ENCODE data around the gene ALDH4A1. TPM values are rescaled to one million over a fixed set of nuclear protein-coding genes. Genes with fewer than 3 reads are reported as not detected.

The ALDH4A1 gene
- total RNA-seq, 3 donors from 2014 or later (not counting 1 experiment from before 2014, with no cell fraction given) = 3.4 to 4.1 (median 3.7) TPM

- ATAC-seq = peak in 1 of 3 donors; percentile 6
- peak overlapping the region; percentile 30 for H3K4me3 ChIP-seq (ENCODE audit: low read length)
- H3K36me3 ChIP-seq (ENCODE audit: control insufficient read depth, insufficient read depth, low read length) = no peaks in the 10 kb centered on the region
- Mint-ChIP-seq H3K27ac (peak overlapping the region; percentile 99 to 100), H3K27me3 (ENCODE audit: low read depth in 2 of 2) (no peaks in the 10 kb centered on the region), H3K9me3 (no peaks in the 10 kb centered on the region), H3K4me1 (peaks cover 90 to 92% of the 10 kb centered on the region in 2 donors), H3K36me3 (no peaks in the 10 kb centered on the region), H3K4me3 (peak overlapping the region; percentile 90)
- DNase-seq = peak in 1 of 2 donors; percentile 65
- intact Hi-C loops (cut with micrococcal nuclease) = no loop called here
- TF ChIP-seq, protein P1, sequence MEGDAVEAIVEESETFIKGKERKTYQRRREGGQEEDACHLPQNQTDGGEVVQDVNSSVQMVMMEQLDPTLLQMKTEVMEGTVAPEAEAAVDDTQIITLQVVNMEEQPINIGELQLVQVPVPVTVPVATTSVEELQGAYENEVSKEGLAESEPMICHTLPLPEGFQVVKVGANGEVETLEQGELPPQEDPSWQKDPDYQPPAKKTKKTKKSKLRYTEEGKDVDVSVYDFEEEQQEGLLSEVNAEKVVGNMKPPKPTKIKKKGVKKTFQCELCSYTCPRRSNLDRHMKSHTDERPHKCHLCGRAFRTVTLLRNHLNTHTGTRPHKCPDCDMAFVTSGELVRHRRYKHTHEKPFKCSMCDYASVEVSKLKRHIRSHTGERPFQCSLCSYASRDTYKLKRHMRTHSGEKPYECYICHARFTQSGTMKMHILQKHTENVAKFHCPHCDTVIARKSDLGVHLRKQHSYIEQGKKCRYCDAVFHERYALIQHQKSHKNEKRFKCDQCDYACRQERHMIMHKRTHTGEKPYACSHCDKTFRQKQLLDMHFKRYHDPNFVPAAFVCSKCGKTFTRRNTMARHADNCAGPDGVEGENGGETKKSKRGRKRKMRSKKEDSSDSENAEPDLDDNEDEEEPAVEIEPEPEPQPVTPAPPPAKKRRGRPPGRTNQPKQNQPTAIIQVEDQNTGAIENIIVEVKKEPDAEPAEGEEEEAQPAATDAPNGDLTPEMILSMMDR (IDR thresholded peaks at IDR 0.05) = no peak
- H3K27me3 ChIP-seq (ENCODE audit: control insufficient read depth, insufficient read depth, low read length) = no peaks in the 10 kb centered on the region
- 8% methylated on average over 19 of the region's 19 CpGs for WGBS (ENCODE audit: insufficient coverage)
- peak overlapping the region; percentile 89 for H3K27ac ChIP-seq (ENCODE audit: low read length)
- peaks cover 99% of the 10 kb centered on the region for H3K4me1 ChIP-seq (ENCODE audit: control insufficient read depth, insufficient read depth, low read length)
- no peaks in the 10 kb centered on the region for H3K9me3 ChIP-seq (ENCODE audit: control insufficient read depth, insufficient read depth, low read length)
Measured at GRCh38 chr1:18950401-18951026, 48.2 kb upstream of the ALDH4A1 start.

- TF ChIP-seq, protein P1 (IDR thresholded peaks at IDR 0.05) = no peak
- Mint-ChIP-seq H3K27ac (peak overlapping the region; percentile 99 to 100), H3K4me1 (peaks cover 92 to 94% of the 10 kb centered on the region in 2 donors), H3K4me3 (peak overlapping the region; percentile 90), H3K9me3 (no peaks in the 10 kb centered on the region), H3K27me3 (ENCODE audit: low read depth in 2 of 2) (no peaks in the 10 kb centered on the region), H3K36me3 (no peaks in the 10 kb centered on the region)
- H3K4me3 ChIP-seq (ENCODE audit: low read length) = peak overlapping the region; percentile 30
- H3K27ac ChIP-seq (ENCODE audit: low read length) = peak overlapping the region; percentile 89
- peaks cover 100% of the 10 kb centered on the region for H3K4me1 ChIP-seq (ENCODE audit: control insufficient read depth, insufficient read depth, low read length)
- H3K9me3 ChIP-seq (ENCODE audit: control insufficient read depth, insufficient read depth, low read length) = no peaks in the 10 kb centered on the region
- H3K27me3 ChIP-seq (ENCODE audit: control insufficient read depth, insufficient read depth, low read length) = no peaks in the 10 kb centered on the region
- 10% methylated on average over 17 of the region's 22 CpGs for WGBS (ENCODE audit: insufficient coverage)
- H3K36me3 ChIP-seq (ENCODE audit: control insufficient read depth, insufficient read depth, low read length) = no peaks in the 10 kb centered on the region
- peak in 1 of 2 donors; percentile 50 for DNase-seq
- no peak for ATAC-seq
- intact Hi-C loops (cut with micrococcal nuclease) = no loop called here
Measured at GRCh38 chr1:18949686-18950400, 47.5 kb upstream of the ALDH4A1 start.

- peak overlapping the region; percentile 89 for H3K27ac ChIP-seq (ENCODE audit: low read length)
- H3K4me3 Mint-ChIP-seq = peak overlapping the region; percentile 90
- WGBS (ENCODE audit: insufficient coverage) = 66% methylated on average over 22 of the region's 23 CpGs
- peak overlapping the region; percentile 99 to 100 for H3K27ac Mint-ChIP-seq
- H3K27me3 ChIP-seq (ENCODE audit: control insufficient read depth, insufficient read depth, low read length) = no peaks in the 10 kb centered on the region
- peaks cover 91 to 93% of the 10 kb centered on the region in 2 donors for H3K4me1 Mint-ChIP-seq
- no peak for ATAC-seq
- no peak for DNase-seq
- no peaks in the 10 kb centered on the region for H3K36me3 Mint-ChIP-seq
- no peaks in the 10 kb centered on the region for H3K27me3 Mint-ChIP-seq (ENCODE audit: low read depth in 2 of 2)
- peak overlapping the region; percentile 30 for H3K4me3 ChIP-seq (ENCODE audit: low read length)
- no peaks in the 10 kb centered on the region for H3K36me3 ChIP-seq (ENCODE audit: control insufficient read depth, insufficient read depth, low read length)
- H3K9me3 ChIP-seq (ENCODE audit: control insufficient read depth, insufficient read depth, low read length) = no peaks in the 10 kb centered on the region
- peaks cover 100% of the 10 kb centered on the region for H3K4me1 ChIP-seq (ENCODE audit: control insufficient read depth, insufficient read depth, low read length)
- intact Hi-C loops (cut with micrococcal nuclease) = no loop called here
- no peaks in the 10 kb centered on the region for H3K9me3 Mint-ChIP-seq
- TF ChIP-seq, protein P1 (IDR thresholded peaks at IDR 0.05) = no peak
Measured at GRCh38 chr1:18948913-18949685, 46.7 kb upstream of the ALDH4A1 start.
